Measurements from ENCODE around the gene ARHGAP27.
A peak's percentile ranks its signal among the peaks of the same experiment; 100 is the strongest.

ARHGAP27 gene

DNA sequence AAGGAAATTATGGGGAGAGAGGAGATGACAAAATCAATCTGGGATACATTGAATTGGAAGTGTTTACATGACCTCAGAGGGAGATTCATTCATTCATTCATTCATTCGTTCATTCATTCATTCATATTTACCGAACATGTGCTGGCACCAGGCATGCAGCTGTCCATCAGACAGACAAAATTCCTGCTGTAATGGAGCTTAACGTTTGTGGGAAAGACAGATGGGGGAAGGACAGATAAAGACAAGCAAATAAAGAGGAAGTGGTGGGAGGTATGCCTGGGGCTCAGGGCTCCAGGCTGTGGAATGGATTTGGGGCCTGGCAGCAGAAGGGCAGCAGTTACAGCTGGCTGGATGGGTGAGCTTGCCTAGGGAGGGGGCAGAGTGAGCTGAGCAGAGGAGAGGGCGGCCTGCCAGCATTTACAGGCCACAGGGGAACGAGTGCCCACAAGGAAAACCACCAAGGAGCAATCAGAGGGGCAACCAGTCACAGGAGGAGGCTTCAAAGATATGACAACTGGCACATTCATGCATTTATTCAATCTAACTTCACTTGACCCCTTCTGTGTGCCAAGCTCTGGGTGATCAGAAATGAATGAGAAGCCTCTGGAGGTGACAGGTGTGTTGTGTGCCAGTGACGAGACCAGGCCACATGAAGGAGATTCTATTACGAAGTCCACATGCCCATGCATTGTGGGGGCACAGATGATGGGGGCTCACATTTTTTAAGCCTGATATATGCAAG is 48.5 kb downstream of the ARHGAP27 start:
- DNase-seq, result no peak

DNA sequence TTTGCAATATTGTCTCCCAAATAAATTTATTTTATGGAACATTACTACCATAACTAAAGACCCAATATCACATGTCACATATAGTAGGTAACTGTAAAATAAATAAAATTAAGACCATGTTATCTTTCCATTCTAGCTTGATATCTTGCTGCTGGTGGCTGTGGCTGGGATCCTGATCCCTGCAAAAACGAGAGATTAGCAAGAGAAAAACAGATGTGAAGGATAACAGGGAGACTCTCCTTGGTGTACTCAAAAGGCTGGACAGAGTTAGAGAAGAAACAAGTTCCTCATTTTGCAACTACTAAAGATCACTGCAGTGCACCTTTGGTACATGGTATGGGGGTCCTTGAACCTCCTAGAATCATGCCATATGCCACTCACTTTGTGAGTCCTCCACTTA is 49.7 kb downstream of the ARHGAP27 start:
- DNase-seq, result no peak

GRCh38 chr17:45382226-45382625 is 50.4 kb downstream of the ARHGAP27 start:
- no peak for DNase-seq

- DNase-seq, result no peak
Measured at GRCh38 chr17:45380991-45381390, 51.7 kb downstream of the ARHGAP27 start.

DNA sequence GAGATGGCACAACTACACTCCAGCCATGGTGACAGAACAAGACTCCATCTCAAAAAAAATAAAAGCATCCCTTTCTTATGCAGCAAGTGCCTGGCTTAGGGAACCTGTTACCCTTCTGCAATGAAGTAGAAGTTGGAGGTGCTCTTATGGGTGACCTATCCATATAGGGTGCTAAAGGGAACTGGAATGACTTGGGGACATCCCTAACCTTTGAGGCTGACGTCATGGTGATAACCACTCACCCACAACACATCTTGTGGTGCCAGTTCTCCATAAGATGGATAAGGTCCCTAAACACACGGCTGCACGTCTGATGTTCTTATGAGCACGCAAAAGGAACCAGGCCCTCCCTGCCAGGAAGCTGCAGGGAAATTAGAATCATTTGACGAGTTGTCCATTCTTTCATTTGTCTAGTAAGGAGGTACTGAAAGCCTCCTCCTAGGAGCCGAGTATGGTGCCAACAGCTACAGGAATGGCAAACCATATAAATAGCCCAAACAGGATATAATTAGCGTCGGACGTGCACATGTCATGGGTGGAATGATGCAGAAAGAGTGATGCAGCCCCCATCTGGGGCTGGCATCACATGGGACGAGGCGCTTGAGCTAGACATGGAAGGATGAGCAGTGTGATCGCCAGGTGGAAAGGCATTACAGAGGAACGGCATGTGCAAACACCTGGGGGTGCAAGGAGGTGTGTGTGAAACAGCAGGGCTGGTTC is 52.5 kb downstream of the ARHGAP27 start:
- DNase-seq, result no peak

DNA sequence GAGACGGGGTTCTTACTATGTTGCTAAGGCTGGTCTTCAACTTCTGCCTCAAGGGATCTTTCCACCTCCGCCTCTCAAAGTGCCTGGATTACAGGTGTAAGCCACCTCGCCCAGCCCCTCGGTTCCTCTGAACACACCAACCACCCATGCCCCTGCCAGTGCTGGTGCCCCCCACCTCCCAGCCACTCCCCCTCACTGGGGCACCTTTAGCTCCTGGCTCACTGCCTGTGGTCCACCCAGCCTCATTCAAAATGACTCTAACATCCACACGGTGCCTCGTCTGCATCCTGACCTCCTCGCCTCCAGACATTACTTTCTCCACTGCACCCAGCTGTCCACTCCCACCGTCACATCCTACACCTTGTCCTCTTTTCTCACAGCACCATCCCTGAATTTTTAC is 55.3 kb downstream of the ARHGAP27 start:
- no peak for DNase-seq

GRCh38 chr17:45376171-45377005 is 56.3 kb downstream of the ARHGAP27 start:
- DNase-seq, result no peak

DNA sequence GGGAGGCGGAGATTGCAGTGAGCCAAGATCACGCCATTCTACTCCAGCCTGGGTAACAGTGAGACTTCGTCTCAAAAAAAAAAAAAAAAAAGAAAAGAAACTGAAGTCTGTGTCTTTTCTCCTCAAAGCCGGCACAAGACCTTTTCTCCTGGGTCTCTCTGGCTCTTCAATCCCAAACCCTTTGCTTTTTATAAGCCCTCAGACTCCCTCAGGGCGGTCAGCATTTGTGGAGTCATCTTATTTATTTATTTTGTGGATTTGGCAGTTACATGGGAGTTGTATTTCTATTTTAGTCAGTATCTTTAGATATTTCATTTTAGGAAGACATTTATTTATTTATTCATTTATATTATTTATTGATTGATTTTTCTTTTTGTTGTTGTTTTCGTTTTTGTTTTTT is 58.2 kb downstream of the ARHGAP27 start:
- DNase-seq, result no peak

GRCh38 chr17:45372325-45372869 is 60.3 kb downstream of the ARHGAP27 start:
- no peak for DNase-seq

- DNase-seq, result no peak
Measured at GRCh38 chr17:45371414-45372324, 61.0 kb downstream of the ARHGAP27 start.

DNA sequence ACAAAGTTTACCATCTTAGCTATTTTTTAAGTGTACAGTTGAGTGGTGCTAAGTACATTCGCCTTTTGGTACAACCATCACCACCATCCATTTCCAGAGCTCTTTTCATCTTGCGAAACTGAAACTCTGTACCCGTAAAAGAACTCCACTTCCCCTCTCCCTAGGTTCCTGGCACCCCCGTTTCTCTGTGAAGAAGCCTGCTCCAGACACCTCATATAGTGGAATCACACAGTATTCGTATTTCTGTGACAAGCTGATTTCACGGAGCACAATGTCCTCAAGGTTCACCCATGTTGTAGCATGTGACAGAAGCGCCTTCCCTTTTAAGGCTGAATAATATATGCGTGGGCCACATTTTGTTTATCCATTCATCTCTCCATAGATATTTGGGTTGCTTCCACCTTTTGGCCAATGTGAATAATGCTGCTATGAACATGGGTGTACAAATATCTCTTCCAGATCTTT is 61.7 kb downstream of the ARHGAP27 start:
- no peak for DNase-seq

- DNase-seq, result no peak
Measured at GRCh38 chr17:45369421-45369820, 63.2 kb downstream of the ARHGAP27 start.

- no peak for DNase-seq
Measured at GRCh38 chr17:45368651-45369050, 64.0 kb downstream of the ARHGAP27 start.

GRCh38 chr17:45367216-45367615 is 65.5 kb downstream of the ARHGAP27 start:
- DNase-seq, result no peak

- DNase-seq, result no peak
Measured at GRCh38 chr17:45366691-45367090, 66.0 kb downstream of the ARHGAP27 start.

DNA sequence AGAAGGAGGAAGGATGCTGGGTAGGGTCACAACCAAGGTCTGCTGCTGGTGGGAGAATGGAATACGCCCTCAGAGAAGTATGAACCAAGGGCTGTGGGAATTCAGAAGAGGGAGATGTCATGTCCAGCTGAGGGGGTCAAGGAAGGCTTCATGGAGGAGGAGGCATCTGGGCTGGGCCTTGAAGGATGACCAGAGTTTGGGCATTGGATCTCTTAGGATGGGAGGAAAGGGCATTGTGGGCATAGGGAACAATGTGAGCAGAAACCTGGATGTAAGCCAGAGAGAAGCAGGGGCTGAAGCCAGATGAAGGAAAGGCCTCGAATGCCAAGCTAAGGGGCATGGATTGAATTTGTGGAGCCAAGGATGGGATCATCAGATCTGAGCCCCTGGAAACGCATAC is 66.6 kb downstream of the ARHGAP27 start:
- DNase-seq, result no peak

- peak; percentile 19 for DNase-seq
Measured at GRCh38 chr17:45364531-45365390, 67.9 kb downstream of the ARHGAP27 start.

DNA sequence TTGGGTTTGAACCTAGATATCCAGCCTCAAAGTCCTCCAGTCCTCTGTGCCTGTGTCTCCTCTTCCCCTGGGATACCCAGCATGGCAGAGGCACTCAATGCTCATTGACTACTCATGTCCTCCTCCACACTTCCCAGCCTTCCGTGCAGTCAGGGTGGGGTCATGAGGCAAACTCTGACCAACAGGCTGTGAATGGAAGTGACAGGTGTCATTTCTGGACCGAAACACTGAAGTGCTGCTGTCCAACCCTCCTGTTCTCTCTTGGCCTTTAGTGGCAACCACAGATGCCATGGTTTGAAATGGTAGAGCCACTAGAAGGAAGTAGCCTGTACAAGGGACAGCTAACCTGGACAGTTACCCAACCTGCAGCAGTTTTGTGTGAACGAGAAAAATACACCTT is 69.2 kb downstream of the ARHGAP27 start:
- DNase-seq, result no peak

- no peak for DNase-seq
Measured at GRCh38 chr17:45361976-45362375, 70.7 kb downstream of the ARHGAP27 start.

GRCh38 chr17:45361451-45361850 is 71.2 kb downstream of the ARHGAP27 start:
- no peak for DNase-seq

DNA sequence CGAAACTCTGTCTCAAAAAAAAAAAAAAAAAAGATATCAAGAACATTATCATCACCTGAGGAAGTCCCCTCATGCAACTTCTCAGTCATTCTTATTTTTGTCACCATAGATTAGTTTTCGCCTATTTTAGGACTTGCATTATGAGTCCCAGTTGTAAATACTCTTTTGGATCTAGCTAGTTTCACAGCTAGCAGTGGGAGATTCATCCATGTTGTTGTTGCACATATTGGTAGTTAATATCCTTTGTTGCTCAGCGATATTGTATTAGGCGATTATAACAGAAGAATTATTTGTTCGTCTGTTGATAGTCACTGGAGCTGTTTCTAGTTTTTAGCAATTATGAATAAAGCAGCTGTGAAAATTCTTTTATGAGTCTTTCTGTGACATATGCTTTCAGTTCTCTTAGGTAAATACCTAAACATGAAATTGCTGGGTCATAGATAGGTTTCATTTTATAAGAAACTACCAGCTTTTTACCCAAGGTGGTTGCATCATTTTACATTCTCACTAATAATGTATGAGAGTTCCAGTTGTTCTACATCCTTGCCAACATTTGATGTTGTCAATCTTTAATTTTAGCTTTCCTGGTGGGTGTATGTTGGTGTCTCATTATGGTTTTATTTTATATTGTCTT is 75.2 kb downstream of the ARHGAP27 start:
- DNase-seq, result no peak

Data from NCI-H748 treated with DMSO at 0.1 percent for 48 hours (cell line).